GM23338 (cell line): ENCODE results near the gene RALGPS1.

Source experiments
- CREB1 ChIP-seq: fragments of 250-450 bp; sonication (Bioruptor Pico); IDR thresholded peaks from 2 replicates; pipeline ENCODE4 v1.5.0; 2020; ENCODE audit warnings: low read depth, mild to moderate bottlenecking, moderate library complexity
- CTCF ChIP-seq, 2 experiments: fragments of 200-600 bp in 1 of 2; sonication (generic) in 1 of 2; conservative IDR thresholded peaks; 2 replicates each; pipeline versions ENCODE4 v1.5.1 to v1.6.1; 2016 to 2017; ENCODE audit warnings: antibody characterized with exemption in 2 of 2, low read depth in 2 of 2, mild to moderate bottlenecking in 2 of 2, moderate library complexity in 1 of 2
- ETS1 ChIP-seq: IDR thresholded peaks from 2 replicates; pipeline ENCODE4 v1.6.1; 2016; ENCODE audit warnings: antibody characterized with exemption
- EZH2 ChIP-seq: fragments of 200-600 bp; sonication (generic); IDR thresholded peaks from one replicate; pipeline ENCODE4 v1.8.0; 2017; ENCODE audit warnings: antibody characterized with exemption, mild to moderate bottlenecking, low read depth; ENCODE audit not compliant: unreplicated experiment
- EZH2phosphoT487 ChIP-seq: fragments of 200-600 bp; sonication (generic); IDR thresholded peaks from one replicate; pipeline ENCODE4 v1.8.1; 2018; ENCODE audit warnings: antibody characterized with exemption; ENCODE audit not compliant: unreplicated experiment
- POLR2AphosphoS5 ChIP-seq: IDR thresholded peaks from 2 replicates; pipeline ENCODE4 v1.6.1; 2016; ENCODE audit warnings: antibody characterized with exemption, low read depth
- REST ChIP-seq: IDR thresholded peaks from one replicate; pipeline ENCODE4 v1.6.1; 2018; ENCODE audit warnings: antibody characterized with exemption; ENCODE audit not compliant: unreplicated experiment
- ZNF331 ChIP-seq: fragments of 250-450 bp; sonication (Bioruptor Pico); IDR thresholded peaks from 2 replicates; pipeline ENCODE4 v1.5.0; 2020; ENCODE audit warnings: low read depth, mild to moderate bottlenecking, moderate library complexity

- no peak for TF ChIP-seq CTCF (conservative IDR thresholded peaks at IDR 0.05; ENCODE audit: low read depth in 2 of 2)
- no peak for TF ChIP-seq POLR2AphosphoS5
- TF ChIP-seq EZH2phosphoT487 = no peak
- no peak for TF ChIP-seq EZH2
- no peak for TF ChIP-seq ZNF331 (CRISPR knock-in tag)
- no peak for TF ChIP-seq REST
- TF ChIP-seq CREB1 (CRISPR knock-in tag) = no peak
- TF ChIP-seq ETS1 = no peak
These were observed 252.3 kb downstream of the RALGPS1 start for GRCh38 chr9:127166651-127167524.
